HUES6 (cell line): ENCODE results near the gene RALGPS1.
"Not testable (repeated sequence)": the region's sequence is repeated elsewhere in the genome, so short reads cannot be mapped to it uniquely, and the experiment has no call there.

Source experiments
- H3K27ac ChIP-seq: 2 replicates; pipeline ENCODE4 v1.7.0; 2013; ENCODE audit warnings: low read depth, mild to moderate bottlenecking, low read length, inconsistent platforms
- H3K27me3 ChIP-seq: 2 replicates; pipeline ENCODE4 v1.6.1; 2013; ENCODE audit warnings: low read length; ENCODE audit not compliant: control insufficient read depth, insufficient read depth
- H3K36me3 ChIP-seq: 2 replicates; pipeline ENCODE4 v1.6.1; 2013; ENCODE audit warnings: low read length; ENCODE audit not compliant: control insufficient read depth, insufficient read depth
- H3K4me1 ChIP-seq: 2 replicates; pipeline ENCODE4 v1.6.1; 2013; ENCODE audit warnings: low read length; ENCODE audit not compliant: control insufficient read depth, insufficient read depth
- H3K4me3 ChIP-seq: 2 replicates; pipeline ENCODE4 v1.5.1; 2013; ENCODE audit warnings: low read depth, low read length
- H3K9ac ChIP-seq: one replicate; pipeline ENCODE4 v1.6.1; 2013; ENCODE audit warnings: mild to moderate bottlenecking, low read length
- H3K9me3 ChIP-seq: 2 replicates; pipeline ENCODE4 v1.6.1; 2013; ENCODE audit warnings: low read depth, low read length; ENCODE audit not compliant: control insufficient read depth, insufficient read depth

The RALGPS1 gene

GRCh38 chr9:127166651-127167524 lies 252.3 kb downstream of the RALGPS1 start:
- Histone ChIP-seq H3K4me1 (peaks cover 24% of the 10 kb centered on the region), H3K9ac (no peak overlapping the region), H3K27ac (no peak overlapping the region), H3K36me3 (no peaks in the 10 kb centered on the region), H3K4me3 (no peak overlapping the region), H3K27me3 (no peaks in the 10 kb centered on the region), H3K9me3 (no peaks in the 10 kb centered on the region)

- Histone ChIP-seq H3K27ac (no peak overlapping the region), H3K9ac (no peak overlapping the region), H3K9me3 (no peaks in the 10 kb centered on the region), H3K27me3 (no peaks in the 10 kb centered on the region), H3K4me3 (no peak overlapping the region), H3K36me3 (no peaks in the 10 kb centered on the region), H3K4me1 (peaks cover 17% of the 10 kb centered on the region)
These were observed 253.2 kb downstream of the RALGPS1 start for GRCh38 chr9:127167560-127168326.

GRCh38 chr9:127168756-127169574 lies 254.4 kb downstream of the RALGPS1 start:
- no peaks in the 10 kb centered on the region for H3K9me3 ChIP-seq
- H3K4me3 ChIP-seq = no peak overlapping the region
- no peaks in the 10 kb centered on the region for H3K36me3 ChIP-seq
- H3K4me1 ChIP-seq = peaks cover 7% of the 10 kb centered on the region
- H3K27me3 ChIP-seq = no peaks in the 10 kb centered on the region
- H3K27ac ChIP-seq = no peak overlapping the region
- H3K9ac ChIP-seq = no peak overlapping the region

- no peak overlapping the region for H3K9ac ChIP-seq
- H3K4me1 ChIP-seq = peaks cover 7% of the 10 kb centered on the region
- H3K9me3 ChIP-seq = no peaks in the 10 kb centered on the region
- no peak overlapping the region for H3K27ac ChIP-seq
- H3K27me3 ChIP-seq = no peaks in the 10 kb centered on the region
- no peaks in the 10 kb centered on the region for H3K36me3 ChIP-seq
- H3K4me3 ChIP-seq = no peak overlapping the region
These were observed 254.9 kb downstream of the RALGPS1 start for GRCh38 chr9:127169575-127169883.

GRCh38 chr9:127170103-127170502 lies 255.5 kb downstream of the RALGPS1 start:
- Histone ChIP-seq H3K27ac (no peak overlapping the region), H3K9ac (no peak overlapping the region), H3K27me3 (no peaks in the 10 kb centered on the region), H3K9me3 (no peaks in the 10 kb centered on the region), H3K4me3 (no peak overlapping the region), H3K4me1 (peaks cover 7% of the 10 kb centered on the region), H3K36me3 (no peaks in the 10 kb centered on the region)

GRCh38 chr9:127170652-127171051 lies 256.1 kb downstream of the RALGPS1 start:
- no peaks in the 10 kb centered on the region for H3K27me3 ChIP-seq

GRCh38 chr9:127171348-127171747 lies 256.8 kb downstream of the RALGPS1 start:
- H3K27me3 ChIP-seq, H3K27ac ChIP-seq, H3K4me1 ChIP-seq, H3K4me3 ChIP-seq, H3K36me3 ChIP-seq, H3K9ac ChIP-seq, H3K9me3 ChIP-seq: not testable (repeated sequence)

More at GRCh38 chr9:127170652-127171051, 256.1 kb downstream of the RALGPS1 start:
- Histone ChIP-seq H3K36me3 (no peaks in the 10 kb centered on the region), H3K27ac (no peak overlapping the region), H3K9me3 (no peaks in the 10 kb centered on the region), H3K9ac (no peak overlapping the region), H3K4me1 (peaks cover 7% of the 10 kb centered on the region; the same call in 1 of the 2 replicates), H3K4me3 (no peak overlapping the region)

GRCh38 chr9:127172066-127172707 lies 257.6 kb downstream of the RALGPS1 start:
- H3K36me3 ChIP-seq = no peaks in the 10 kb centered on the region
- no peak overlapping the region for H3K9ac ChIP-seq
- no peaks in the 10 kb centered on the region for H3K4me1 ChIP-seq
- H3K9me3 ChIP-seq = no peaks in the 10 kb centered on the region
- H3K27me3 ChIP-seq = no peaks in the 10 kb centered on the region
- H3K4me3 ChIP-seq = no peak overlapping the region
- H3K27ac ChIP-seq = no peak overlapping the region

- no peak overlapping the region for H3K27ac ChIP-seq
- no peaks in the 10 kb centered on the region for H3K9me3 ChIP-seq
- no peak overlapping the region for H3K9ac ChIP-seq
These were observed 258.5 kb downstream of the RALGPS1 start for GRCh38 chr9:127173063-127173462.

GRCh38 chr9:127174386-127175318 lies 260.1 kb downstream of the RALGPS1 start:
- no peaks in the 10 kb centered on the region for H3K9me3 ChIP-seq
- H3K27me3 ChIP-seq = no peaks in the 10 kb centered on the region
- H3K27ac ChIP-seq = no peak overlapping the region
- no peaks in the 10 kb centered on the region for H3K4me1 ChIP-seq
- no peak overlapping the region for H3K9ac ChIP-seq
- no peak overlapping the region for H3K4me3 ChIP-seq
- H3K36me3 ChIP-seq = no peaks in the 10 kb centered on the region

More at GRCh38 chr9:127173063-127173462, 258.5 kb downstream of the RALGPS1 start:
- Histone ChIP-seq H3K4me1 (no peaks in the 10 kb centered on the region), H3K36me3 (no peaks in the 10 kb centered on the region), H3K27me3 (no peaks in the 10 kb centered on the region), H3K4me3 (no peak overlapping the region)
